Epithelial cell of esophagus (primary cell): Measurements from ENCODE around the gene MITF.

Experiments
- DNase-seq: peaks from one replicate; pipeline ENCODE4 v3.0.0; 2010; ENCODE audit warnings: low read depth
- H3K4me3 ChIP-seq: 2 replicates; pipeline ENCODE4 v1.5.1; 2011; ENCODE audit warnings: mild to moderate bottlenecking, low read length, control low read depth
- CTCF ChIP-seq: IDR thresholded peaks from 2 replicates; pipeline ENCODE4 v1.5.1; 2011; ENCODE audit warnings: low read depth, mild to moderate bottlenecking, low read length, control low read depth, inconsistent platforms; ENCODE audit not compliant: insufficient read depth; ENCODE audit errors: missing control alignments

MITF gene

GRCh38 chr3:69740103-69741021, 1.1 kb downstream of the MITF start:
- peak overlapping the region; percentile 72 for H3K4me3 ChIP-seq
- TF ChIP-seq CTCF: no peak
- DNase-seq: peak; percentile 68

- no peak for TF ChIP-seq CTCF
- H3K4me3 ChIP-seq: no peak overlapping the region
- no peak for DNase-seq
These were observed 1.9 kb downstream of the MITF start for GRCh38 chr3:69741032-69741767.

- H3K4me3 ChIP-seq: no peak overlapping the region
- no peak for DNase-seq
- no peak for TF ChIP-seq CTCF
These were observed 3.1 kb downstream of the MITF start for GRCh38 chr3:69742391-69742790.

GRCh38 chr3:69743975-69744906, 5.0 kb downstream of the MITF start:
- DNase-seq: peak; percentile 30
- H3K4me3 ChIP-seq: no peak overlapping the region
- TF ChIP-seq CTCF: no peak

- no peak for TF ChIP-seq CTCF
- no peak overlapping the region for H3K4me3 ChIP-seq
- no peak for DNase-seq
These were observed 6.2 kb downstream of the MITF start for GRCh38 chr3:69745505-69745904.

GRCh38 chr3:69746119-69746518, 6.9 kb downstream of the MITF start:
- no peak for DNase-seq
- TF ChIP-seq CTCF: no peak
- no peak overlapping the region for H3K4me3 ChIP-seq
